Keratinocyte (primary cell): ENCODE results near the gene FGF1.

Source experiments
- EZH2 ChIP-seq: IDR thresholded peaks from one replicate; pipeline ENCODE4 v1.6.1; 2012; ENCODE audit warnings: inconsistent platforms, mild to moderate bottlenecking, low read length, moderate library complexity
- TF ChIP-seq, protein P1 (sequence below), 3 experiments: IDR thresholded peaks in 1 of 3; conservative IDR thresholded peaks in 1 of 3; optimal IDR thresholded peaks in 1 of 3; 2 replicates in 2 of 3; 3 replicates in 1 of 3; pipeline versions ENCODE3 to v1.5.1; 2011; ENCODE audit warnings: low read length in 3 of 3, mild to moderate bottlenecking in 3 of 3, moderate library complexity in 2 of 3, control low read depth in 1 of 3, inconsistent platforms in 1 of 3; ENCODE audit not compliant: insufficient read depth in 2 of 3; ENCODE audit errors: extremely low read depth in 1 of 3

GRCh38 chr5:142661957-142662356 lies 23.9 kb downstream of the FGF1 start:
- TF ChIP-seq, protein P1, sequence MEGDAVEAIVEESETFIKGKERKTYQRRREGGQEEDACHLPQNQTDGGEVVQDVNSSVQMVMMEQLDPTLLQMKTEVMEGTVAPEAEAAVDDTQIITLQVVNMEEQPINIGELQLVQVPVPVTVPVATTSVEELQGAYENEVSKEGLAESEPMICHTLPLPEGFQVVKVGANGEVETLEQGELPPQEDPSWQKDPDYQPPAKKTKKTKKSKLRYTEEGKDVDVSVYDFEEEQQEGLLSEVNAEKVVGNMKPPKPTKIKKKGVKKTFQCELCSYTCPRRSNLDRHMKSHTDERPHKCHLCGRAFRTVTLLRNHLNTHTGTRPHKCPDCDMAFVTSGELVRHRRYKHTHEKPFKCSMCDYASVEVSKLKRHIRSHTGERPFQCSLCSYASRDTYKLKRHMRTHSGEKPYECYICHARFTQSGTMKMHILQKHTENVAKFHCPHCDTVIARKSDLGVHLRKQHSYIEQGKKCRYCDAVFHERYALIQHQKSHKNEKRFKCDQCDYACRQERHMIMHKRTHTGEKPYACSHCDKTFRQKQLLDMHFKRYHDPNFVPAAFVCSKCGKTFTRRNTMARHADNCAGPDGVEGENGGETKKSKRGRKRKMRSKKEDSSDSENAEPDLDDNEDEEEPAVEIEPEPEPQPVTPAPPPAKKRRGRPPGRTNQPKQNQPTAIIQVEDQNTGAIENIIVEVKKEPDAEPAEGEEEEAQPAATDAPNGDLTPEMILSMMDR (optimal IDR thresholded peaks at IDR 0.05 in 1 of 3, IDR thresholded peaks at IDR 0.05 in 1 of 3, conservative IDR thresholded peaks at IDR 0.05 in 1 of 3; ENCODE audit: extremely low read depth in 1 of 3, insufficient read depth in 2 of 3, low read length in 3 of 3) = no peak
- no peak for TF ChIP-seq EZH2
